Activated CD4-positive, alpha-beta T cell treated with anti-CD3 and anti-CD28 coated beads, Interleukin-10, Interleukin-2, amounts not matched to agents 100 ng/mL and 50 ng/mL, durations not matched to agents 16 hours and 8 hours (primary cell): ENCODE results near the gene TCIRG1.

Source experiments
- DNase-seq: peaks from one replicate; pipeline ENCODE4 v3.0.0-alpha.2; 2020

Gene TCIRG1

GRCh38 chr11:68099057-68099456 is 60.2 kb downstream of the TCIRG1 start:
- DNase-seq: no peak

GRCh38 chr11:68099474-68100405 is 60.9 kb downstream of the TCIRG1 start:
- no peak for DNase-seq
